ENCODE measurements around the gene BIRC2.
A peak's percentile ranks its signal among the peaks of the same experiment; 100 is the strongest.
"Not testable (repeated sequence)": the region's sequence is repeated elsewhere in the genome, so short reads cannot be mapped to it uniquely, and the experiment has no call there.

BIRC2 gene

DNA sequence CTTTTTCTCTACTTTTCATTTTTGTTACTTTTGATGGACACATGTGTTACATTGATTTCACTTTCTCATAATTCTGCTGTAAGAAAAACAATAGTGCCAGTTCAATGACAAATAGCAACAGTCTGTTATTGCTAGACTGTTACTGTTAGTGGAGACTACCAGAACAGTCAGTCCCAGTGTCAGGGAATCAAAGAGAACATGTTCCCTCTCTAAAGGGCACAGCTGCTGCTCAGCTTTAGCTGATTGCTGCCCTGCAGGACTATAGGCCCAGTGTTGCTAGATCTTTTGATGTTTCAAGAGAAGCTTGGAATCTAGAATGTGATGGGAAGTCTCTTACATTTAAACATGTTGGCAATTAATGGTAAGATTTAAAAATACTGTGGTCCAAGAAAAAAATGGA lies 26.3 kb upstream of the BIRC2 start:
- peak; percentile 72 for FAIRE-seq

DNA sequence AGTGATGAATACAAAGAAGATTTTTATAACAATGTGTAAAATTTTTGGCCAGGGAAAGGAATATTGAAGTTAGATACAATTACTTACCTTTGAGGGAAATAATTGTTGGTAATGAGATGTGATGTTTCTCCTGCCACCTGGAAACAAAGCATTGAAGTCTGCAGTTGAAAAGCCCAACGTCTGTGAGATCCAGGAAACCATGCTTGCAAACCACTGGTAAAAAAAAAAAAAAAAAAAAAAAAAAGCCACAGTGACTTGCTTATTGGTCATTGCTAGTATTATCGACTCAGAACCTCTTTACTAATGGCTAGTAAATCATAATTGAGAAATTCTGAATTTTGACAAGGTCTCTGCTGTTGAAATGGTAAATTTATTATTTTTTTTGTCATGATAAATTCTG lies 24.5 kb upstream of the BIRC2 start:
- no peak for DNase-seq (ENCODE audit: insufficient read length, low spot score)
- no peak for FAIRE-seq

More for the DNA sequence above, 26.3 kb upstream of the BIRC2 start:
- DNase-seq (ENCODE audit: insufficient read length, low spot score), result no peak

GRCh38 chr11:102323542-102324251 lies 23.3 kb upstream of the BIRC2 start:
- DNase-seq (ENCODE audit: insufficient read length, low spot score), result no peak
- FAIRE-seq, result peak; percentile 70

DNA sequence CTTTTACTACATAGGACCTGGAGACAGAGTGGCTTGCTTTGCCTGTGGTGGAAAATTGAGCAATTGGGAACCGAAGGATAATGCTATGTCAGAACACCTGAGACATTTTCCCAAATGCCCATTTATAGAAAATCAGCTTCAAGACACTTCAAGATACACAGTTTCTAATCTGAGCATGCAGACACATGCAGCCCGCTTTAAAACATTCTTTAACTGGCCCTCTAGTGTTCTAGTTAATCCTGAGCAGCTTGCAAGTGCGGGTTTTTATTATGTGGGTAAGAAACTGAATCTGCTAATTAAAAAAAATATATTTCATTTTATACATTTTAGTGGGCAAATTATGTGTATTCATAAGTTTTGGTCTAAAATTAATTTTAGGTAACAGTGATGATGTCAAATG lies 21.9 kb upstream of the BIRC2 start:
- DNase-seq (ENCODE audit: insufficient read length, low spot score) (no peak), FAIRE-seq (peak; percentile 57)

DNA sequence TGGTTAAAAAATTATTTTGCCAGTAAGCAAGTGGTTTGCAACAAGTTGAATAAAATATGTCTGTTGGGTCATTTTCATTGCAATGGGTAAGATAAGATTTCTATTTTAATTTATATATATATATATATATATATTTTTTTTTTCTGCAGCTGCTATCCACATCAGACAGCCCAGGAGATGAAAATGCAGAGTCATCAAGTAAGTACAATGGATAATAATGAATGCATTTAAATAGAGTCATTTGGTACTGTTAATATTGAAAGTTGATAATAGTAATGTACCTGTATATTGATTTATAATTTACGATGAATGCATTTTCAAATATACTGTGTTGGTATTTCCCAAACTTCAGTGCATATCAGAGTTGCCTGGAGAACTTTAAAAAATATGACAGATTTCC lies 18.3 kb upstream of the BIRC2 start:
- no peak for FAIRE-seq

DNA sequence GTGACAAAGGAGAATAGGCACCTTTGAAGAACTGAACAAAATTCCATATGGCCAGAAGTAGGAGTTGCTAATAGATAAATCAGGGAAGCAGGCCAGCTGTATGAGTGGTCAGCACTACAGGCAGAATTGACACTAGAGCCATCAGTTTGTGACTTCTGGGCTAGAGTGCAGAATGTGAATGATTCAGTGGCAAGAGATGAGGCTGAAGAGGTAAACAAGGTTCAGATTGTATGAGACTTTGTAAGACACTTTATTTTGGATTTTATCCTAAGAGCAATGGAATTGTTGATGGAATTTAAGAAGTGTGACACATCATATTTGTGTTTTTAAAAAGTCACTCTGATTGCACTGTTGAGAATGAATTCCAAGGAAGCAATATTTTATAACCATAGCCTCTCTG lies 16.8 kb upstream of the BIRC2 start:
- no peak for FAIRE-seq
- DNase-seq (ENCODE audit: insufficient read length, low spot score), result no peak

More for the DNA sequence above, 18.3 kb upstream of the BIRC2 start:
- no peak for DNase-seq (ENCODE audit: insufficient read length, low spot score)

GRCh38 chr11:102331341-102331740 lies 15.7 kb upstream of the BIRC2 start:
- no peak for FAIRE-seq
- DNase-seq (ENCODE audit: insufficient read length, low spot score), result no peak

DNA sequence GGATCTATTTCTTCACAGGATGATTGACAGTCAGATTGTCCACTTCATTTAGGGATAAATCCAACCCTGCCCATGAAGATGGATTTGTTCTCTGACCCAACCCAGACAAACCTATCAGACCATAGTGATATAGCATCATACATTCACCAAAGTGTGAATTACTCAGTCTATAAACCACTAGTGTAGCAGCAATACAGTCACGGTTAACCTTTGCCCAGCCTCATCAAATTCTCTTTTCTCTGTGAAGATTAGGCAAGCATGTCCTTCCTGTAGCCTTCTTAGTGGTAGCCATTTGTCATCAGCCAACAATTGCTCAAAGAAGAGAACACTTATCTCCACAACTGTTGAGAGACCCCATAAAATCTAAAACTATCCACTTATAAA lies 14.4 kb upstream of the BIRC2 start:
- DNase-seq (ENCODE audit: insufficient read length, low spot score), result no peak
- peak; percentile 4 for FAIRE-seq

DNA sequence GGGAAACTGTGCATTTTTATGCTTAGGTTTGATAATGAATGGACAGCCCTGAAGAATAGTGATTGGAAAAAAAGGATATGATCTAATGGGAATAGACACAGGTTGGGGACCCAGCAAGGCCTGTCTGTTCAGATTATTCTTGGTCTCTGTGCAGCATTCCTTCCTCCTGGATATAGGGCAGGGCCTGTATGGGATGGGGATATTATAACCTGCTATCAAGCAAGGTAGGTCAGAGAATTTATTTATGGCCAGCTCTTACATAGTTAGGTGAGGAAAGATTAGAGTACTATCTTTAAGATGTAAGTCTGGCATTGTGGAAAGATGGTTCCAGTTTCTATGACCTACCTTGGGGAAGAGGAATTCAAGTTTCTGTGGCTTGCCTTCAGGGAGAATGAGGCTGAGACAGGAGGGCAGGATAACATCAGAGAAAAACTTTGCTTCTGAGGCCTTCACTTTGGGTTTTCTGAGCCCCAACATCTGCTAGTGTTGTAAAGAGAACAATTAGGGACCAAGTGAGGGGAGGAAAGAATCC lies 8.5 kb upstream of the BIRC2 start:
- DNase-seq (ENCODE audit: insufficient read length, low spot score) (no peak), FAIRE-seq (no peak)

GRCh38 chr11:102341311-102341710 lies 5.7 kb upstream of the BIRC2 start:
- FAIRE-seq; DNase-seq (ENCODE audit: insufficient read length, low spot score): not testable (repeated sequence)

- DNase-seq (ENCODE audit: insufficient read length, low spot score) (no peak), FAIRE-seq (peak; percentile 96)
Observed at GRCh38 chr11:102341844-102342318, 5.1 kb upstream of the BIRC2 start.

- FAIRE-seq (no peak), DNase-seq (ENCODE audit: insufficient read length, low spot score) (no peak)
Observed at GRCh38 chr11:102343809-102344208, 3.2 kb upstream of the BIRC2 start.

DNA sequence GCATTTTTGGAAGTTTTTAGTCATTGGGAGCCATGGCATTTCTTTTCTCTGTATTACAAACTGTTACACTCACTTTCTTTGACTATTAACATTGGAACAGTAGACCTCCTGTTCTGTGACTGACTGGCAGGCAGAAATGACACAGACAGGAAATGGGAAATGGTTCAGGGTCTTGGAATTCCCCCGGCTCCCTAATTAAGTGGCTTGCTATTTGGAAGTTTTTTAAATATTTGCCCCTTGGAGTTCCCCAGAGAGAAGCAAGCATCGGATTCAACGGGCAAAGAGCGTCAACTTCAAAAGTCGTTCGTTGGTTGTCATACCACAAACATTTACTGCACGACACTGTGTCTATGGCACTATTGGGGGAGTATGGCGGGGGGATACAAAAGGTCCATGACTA lies 1.1 kb upstream of the BIRC2 start:
- FAIRE-seq, result peak; percentile 77
- no peak for DNase-seq (ENCODE audit: insufficient read length, low spot score)

DNA sequence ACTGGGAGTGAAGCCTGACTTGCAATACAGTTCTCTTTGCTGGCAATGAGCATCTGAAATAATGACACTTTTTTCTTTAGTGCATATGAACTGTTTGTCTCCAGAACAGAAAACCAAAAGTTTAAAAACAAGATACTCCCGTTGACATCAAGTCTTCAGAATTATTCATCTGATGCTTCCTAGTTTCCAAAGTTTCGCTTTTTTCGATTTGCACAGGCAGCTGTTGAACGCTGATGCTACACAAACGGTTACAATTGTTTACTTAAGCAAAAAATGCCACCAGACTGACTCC lies 612 bp upstream of the BIRC2 start:
- DNase-seq (ENCODE audit: insufficient read length, low spot score) (no peak), FAIRE-seq (no peak)

- FAIRE-seq (peak; percentile 94), DNase-seq (ENCODE audit: insufficient read length, low spot score) (no peak)
Observed at GRCh38 chr11:102347462-102348370, 702 bp downstream of the BIRC2 start.

- FAIRE-seq (no peak), DNase-seq (ENCODE audit: insufficient read length, low spot score) (no peak)
Observed at GRCh38 chr11:102357116-102357515, 10.1 kb downstream of the BIRC2 start.

DNA sequence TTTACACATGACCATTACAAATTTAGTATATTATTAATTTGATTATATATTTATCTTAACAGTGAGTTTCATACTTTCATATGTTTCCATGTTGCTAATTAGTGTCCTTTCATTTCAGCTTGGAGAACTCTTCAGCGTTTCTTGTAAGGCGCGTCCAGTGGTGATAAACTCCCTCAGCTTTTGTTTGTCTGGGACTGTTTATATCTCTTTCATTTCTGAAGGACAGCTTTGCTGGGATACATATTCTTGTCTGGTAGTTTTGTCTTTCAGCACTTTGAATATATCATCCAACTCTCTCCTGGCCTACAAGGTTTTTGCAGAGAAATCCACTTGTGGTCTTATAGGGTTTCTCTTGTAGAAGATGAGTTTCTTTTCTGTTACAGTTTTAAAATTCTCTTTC lies 12.4 kb downstream of the BIRC2 start:
- FAIRE-seq (no peak), DNase-seq (ENCODE audit: insufficient read length, low spot score) (no peak)

DNA sequence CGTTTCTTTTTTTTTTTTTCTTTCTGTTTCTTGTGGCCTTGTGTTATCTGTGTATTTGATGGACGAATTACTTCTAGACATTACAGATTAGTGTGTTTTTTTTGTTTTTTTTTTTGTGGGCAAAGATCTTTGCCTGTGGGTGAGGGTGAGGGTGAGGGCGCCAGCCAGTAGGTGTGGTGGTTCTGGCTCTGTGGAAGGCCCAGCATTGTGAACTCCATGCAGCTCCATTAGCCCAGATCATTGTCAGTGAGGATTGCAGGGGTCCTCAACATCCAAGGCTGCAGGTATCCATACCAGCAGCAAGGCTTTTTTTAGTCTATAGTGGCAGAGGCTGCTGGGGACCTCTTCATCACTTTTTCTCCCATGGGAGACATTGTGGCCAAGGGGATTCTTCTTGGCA lies 13.7 kb downstream of the BIRC2 start:
- DNase-seq (ENCODE audit: insufficient read length, low spot score) (no peak), FAIRE-seq (no peak)

GRCh38 chr11:102361086-102362031 lies 14.3 kb downstream of the BIRC2 start:
- FAIRE-seq, result peak; percentile 66
- no peak for DNase-seq (ENCODE audit: insufficient read length, low spot score)

DNA sequence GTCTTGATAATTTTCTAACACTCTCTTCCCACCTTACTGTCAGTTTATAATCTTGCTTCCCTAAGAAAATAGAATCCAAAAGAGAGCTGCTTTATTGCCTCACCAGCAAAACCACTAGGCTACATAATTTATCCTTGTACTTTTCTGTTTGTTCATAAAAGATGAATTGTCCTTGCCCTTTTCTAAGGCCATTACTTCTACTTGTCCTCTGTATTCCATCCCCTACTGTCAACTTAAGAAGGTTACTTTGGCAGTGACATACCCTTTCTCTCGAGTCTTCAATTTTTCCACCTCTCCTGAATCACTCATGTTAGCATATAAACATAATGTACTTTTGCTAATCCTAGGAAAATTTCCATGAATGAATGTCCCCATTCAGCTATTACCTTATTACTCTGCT lies 18.0 kb downstream of the BIRC2 start:
- no peak for FAIRE-seq
- DNase-seq (ENCODE audit: insufficient read length, low spot score), result no peak

DNA sequence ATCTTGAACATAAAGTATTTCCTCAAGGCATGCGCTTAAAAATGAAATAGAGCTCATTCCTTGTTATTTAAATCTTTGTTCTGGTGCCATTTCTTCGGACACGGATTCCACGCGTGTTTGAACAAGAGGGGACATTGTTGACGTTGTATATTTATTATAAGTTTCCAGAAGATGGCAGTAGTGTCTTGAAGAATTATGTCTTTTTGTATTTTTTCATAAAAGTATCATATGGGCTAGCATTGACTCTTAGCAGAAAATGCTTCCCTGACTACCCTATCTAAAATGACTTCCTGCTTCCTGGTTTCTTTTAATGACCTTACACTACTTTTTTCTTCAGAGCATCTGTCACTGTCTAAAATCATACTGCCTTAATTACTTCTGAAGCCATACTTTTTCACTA lies 20.4 kb downstream of the BIRC2 start:
- FAIRE-seq (peak; percentile 51), DNase-seq (ENCODE audit: insufficient read length, low spot score) (no peak)

All from GM19239 (cell line).